CD4-positive, CD25-positive, alpha-beta regulatory T cell (primary cell): ENCODE data around the gene PMF1. TPM values are rescaled to one million over a fixed set of nuclear protein-coding genes. Genes with fewer than 3 reads are reported as not detected.
"Not testable (repeated sequence)": the region's sequence is repeated elsewhere in the genome, so short reads cannot be mapped to it uniquely, and the experiment has no call there.

ENCODE experiments used
- ATAC-seq, 2 donors: fragments of 150-1000 bp; cut with Tn5 transposase; one replicate each; pipeline ENCODE4 v1.10.0; 2021; ENCODE audit warnings: low read depth in 2 of 2, moderate number of reproducible peaks in 2 of 2, moderate library complexity in 1 of 2
- DNase-seq, 3 donors: peaks; one replicate each; pipeline versions ENCODE4 v3.0.0 to v3.0.0-alpha.2; 2012 to 2022; ENCODE audit warnings: mixed read lengths in 1 of 3
- H3K27ac ChIP-seq: one replicate; pipeline ENCODE4 v1.7.0; 2013; ENCODE audit warnings: mild to moderate bottlenecking, low read length; ENCODE audit not compliant: insufficient read depth, poor library complexity, severe bottlenecking
- H3K27me3 ChIP-seq: one replicate; pipeline ENCODE4 v1.7.0; 2013; ENCODE audit warnings: low read length; ENCODE audit not compliant: control insufficient read depth, insufficient read depth
- H3K36me3 ChIP-seq: one replicate; pipeline ENCODE4 v1.7.0; 2013; ENCODE audit warnings: mild to moderate bottlenecking, low read length, moderate library complexity; ENCODE audit not compliant: control insufficient read depth, insufficient read depth
- H3K4me1 ChIP-seq: 2 replicates; pipeline ENCODE4 v1.7.0; 2013; ENCODE audit warnings: mild to moderate bottlenecking, low read length; ENCODE audit not compliant: insufficient read depth, control insufficient read depth, poor library complexity, severe bottlenecking
- H3K4me3 ChIP-seq: one replicate; pipeline ENCODE4 v1.7.0; 2013; ENCODE audit warnings: low read depth, mild to moderate bottlenecking, low read length, moderate library complexity
- H3K9me3 ChIP-seq, 2 experiments: 1 replicate in 1 of 2; 2 replicates in 1 of 2; pipeline ENCODE4 v1.7.0; 2013; ENCODE audit warnings: low read length in 2 of 2, mild to moderate bottlenecking in 1 of 2, moderate library complexity in 1 of 2; ENCODE audit not compliant: control insufficient read depth in 2 of 2
- H3K27ac Mint-ChIP-seq, 3 donors: one replicate each; pipeline ENCODE4 v1.8.0; 2020 to 2022; ENCODE audit warnings: mild to moderate bottlenecking in 3 of 3, mixed read lengths in 3 of 3, moderate library complexity in 2 of 3
- H3K27me3 Mint-ChIP-seq: one replicate; pipeline ENCODE4 v1.8.0; 2022; ENCODE audit warnings: mild to moderate bottlenecking, mixed read lengths
- H3K36me3 Mint-ChIP-seq: one replicate; pipeline ENCODE4 v1.8.0; 2020; ENCODE audit warnings: mixed read lengths
- H3K4me1 Mint-ChIP-seq, 4 donors: one replicate each; pipeline ENCODE4 v1.8.0; 2020 to 2022; ENCODE audit warnings: mixed read lengths in 4 of 4, mild to moderate bottlenecking in 1 of 4
- H3K4me3 Mint-ChIP-seq, 4 donors: one replicate each; pipeline ENCODE4 v1.8.0; 2020 to 2022; ENCODE audit warnings: mild to moderate bottlenecking in 4 of 4, mixed read lengths in 4 of 4, moderate library complexity in 3 of 4
- H3K9me3 Mint-ChIP-seq, 7 donors: one replicate each; pipeline ENCODE4 v1.8.0; 2020 to 2022; ENCODE audit warnings: mixed read lengths in 7 of 7, mild to moderate bottlenecking in 3 of 7, moderate library complexity in 2 of 7
- polyA plus RNA-seq, 4 donors: library from polyadenylated mRNA; unstranded; fragments of 300-500 nt; fragmentation: Illumina TruSeq; gene quantifications; one replicate each; pipeline ENCODE4 v1.2.3, GENCODE V29; 2021
- total RNA-seq: library from RNA; stranded (reverse); gene quantifications from one replicate; pipeline ENCODE4 v1.2.3, GENCODE V29; 2022

PMF1 gene
- total and polyA plus RNA-seq, 5 donors from 2014 or later = 69.3 to 89.9 (median 88.5) TPM

DNA sequence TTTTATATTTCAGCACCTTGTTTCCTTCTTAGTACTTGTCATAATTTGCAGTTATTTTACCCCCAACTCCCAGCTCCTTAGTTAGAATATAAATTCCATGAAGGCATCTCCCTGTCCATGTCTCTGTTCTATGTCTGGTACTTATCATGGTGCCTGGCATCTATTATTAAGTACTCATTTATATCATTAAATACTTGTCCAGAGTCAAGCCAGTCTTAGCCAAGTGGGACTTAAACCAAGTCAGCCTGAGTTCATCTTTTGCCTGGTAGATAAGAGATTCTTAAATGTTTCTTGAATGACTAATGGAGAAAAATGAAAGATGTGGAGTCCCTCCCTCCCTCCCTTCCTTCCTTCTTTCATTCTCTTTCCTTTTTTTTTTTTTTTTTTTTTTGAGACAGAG, 9.5 kb upstream of the PMF1 start:
- Histone ChIP-seq H3K4me1 (peaks cover 28% of the 10 kb centered on the region), H3K36me3 (peaks cover 60% of the 10 kb centered on the region), H3K9me3 (no peaks in the 10 kb centered on the region), H3K4me3 (no peak overlapping the region), H3K27me3 (no peaks in the 10 kb centered on the region), H3K27ac (no peak overlapping the region)
- no peaks in the 10 kb centered on the region for H3K27me3 Mint-ChIP-seq
- no peaks in the 10 kb centered on the region for H3K9me3 Mint-ChIP-seq
- H3K27ac Mint-ChIP-seq = no peak overlapping the region
- H3K36me3 Mint-ChIP-seq = peaks cover 22% of the 10 kb centered on the region
- no peak overlapping the region for H3K4me3 Mint-ChIP-seq
- no peak for DNase-seq
- ATAC-seq = no peak
- peaks cover 0 to 32% (median 17%) of the 10 kb centered on the region in 4 donors for H3K4me1 Mint-ChIP-seq

DNA sequence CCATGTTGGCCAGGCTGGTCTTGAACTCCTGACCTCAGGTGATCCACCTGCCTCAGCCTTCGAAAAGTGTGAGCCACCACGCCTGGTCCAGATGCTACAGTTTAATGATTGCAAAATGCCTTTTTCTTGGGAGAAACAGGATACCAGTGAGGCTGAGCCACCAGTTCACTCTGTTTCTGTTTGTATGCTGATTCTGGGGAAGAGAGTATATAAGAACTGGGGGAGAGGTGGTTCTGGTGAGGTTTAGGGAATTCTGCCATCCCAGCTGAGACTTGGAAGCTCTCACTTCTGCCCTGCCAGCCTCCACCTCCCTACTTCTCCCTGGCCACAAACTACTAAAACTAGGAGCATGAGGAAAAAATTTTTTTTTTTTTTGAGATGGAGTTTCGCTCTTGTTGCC, 8.1 kb upstream of the PMF1 start:
- Mint-ChIP-seq H3K4me3 (no peak overlapping the region), H3K4me1 (peaks cover 0 to 21% (median 11%) of the 10 kb centered on the region in 4 donors), H3K27ac (no peak overlapping the region), H3K36me3 (peaks cover 32% of the 10 kb centered on the region), H3K9me3 (no peaks in the 10 kb centered on the region), H3K27me3 (no peaks in the 10 kb centered on the region)
- peaks cover 65% of the 10 kb centered on the region for H3K36me3 ChIP-seq
- peaks cover 19% of the 10 kb centered on the region for H3K4me1 ChIP-seq
- no peak for ATAC-seq
- no peaks in the 10 kb centered on the region for H3K27me3 ChIP-seq
- no peak for DNase-seq
- H3K27ac ChIP-seq = no peak overlapping the region
- H3K4me3 ChIP-seq = no peak overlapping the region
- no peaks in the 10 kb centered on the region for H3K9me3 ChIP-seq

GRCh38 chr1:156211243-156211642, 1.6 kb upstream of the PMF1 start:
- no peaks in the 10 kb centered on the region for H3K9me3 Mint-ChIP-seq
- no peaks in the 10 kb centered on the region for H3K27me3 ChIP-seq
- peak overlapping the region in 2 of 4 donors; percentile 28 to 99 for H3K4me3 Mint-ChIP-seq
- ATAC-seq (no peak), DNase-seq (no peak)
- H3K4me3 ChIP-seq = no peak overlapping the region
- no peak overlapping the region for H3K27ac ChIP-seq
- H3K9me3 ChIP-seq = no peaks in the 10 kb centered on the region
- peak overlapping the region; percentile 79 to 100 (median 100) for H3K27ac Mint-ChIP-seq
- peaks cover 23% of the 10 kb centered on the region for H3K4me1 ChIP-seq
- peaks cover 25% of the 10 kb centered on the region for H3K36me3 Mint-ChIP-seq
- H3K4me1 Mint-ChIP-seq = peaks cover 4 to 37% (median 14%) of the 10 kb centered on the region in 4 donors
- H3K27me3 Mint-ChIP-seq = no peaks in the 10 kb centered on the region
- H3K36me3 ChIP-seq = peaks cover 31% of the 10 kb centered on the region

- H3K27me3 Mint-ChIP-seq = no peaks in the 10 kb centered on the region
- peak overlapping the region; percentile 98 for H3K27ac ChIP-seq
- peak overlapping the region in 2 of 3 donors; percentile 100 for H3K27ac Mint-ChIP-seq
- H3K9me3 ChIP-seq = no peaks in the 10 kb centered on the region
- peaks cover 25% of the 10 kb centered on the region for H3K4me1 ChIP-seq
- H3K4me3 ChIP-seq = peak overlapping the region; percentile 88
- DNase-seq (no peak), ATAC-seq (no peak)
- peaks cover 25% of the 10 kb centered on the region for H3K36me3 Mint-ChIP-seq
- peak overlapping the region; percentile 94 to 99 (median 98) for H3K4me3 Mint-ChIP-seq
- peaks cover 25% of the 10 kb centered on the region for H3K36me3 ChIP-seq
- H3K4me1 Mint-ChIP-seq = peaks cover 4 to 41% (median 14%) of the 10 kb centered on the region in 4 donors
- H3K27me3 ChIP-seq = no peaks in the 10 kb centered on the region
- no peaks in the 10 kb centered on the region for H3K9me3 Mint-ChIP-seq
Measured at GRCh38 chr1:156212130-156212529, 677 bp upstream of the PMF1 start.

DNA sequence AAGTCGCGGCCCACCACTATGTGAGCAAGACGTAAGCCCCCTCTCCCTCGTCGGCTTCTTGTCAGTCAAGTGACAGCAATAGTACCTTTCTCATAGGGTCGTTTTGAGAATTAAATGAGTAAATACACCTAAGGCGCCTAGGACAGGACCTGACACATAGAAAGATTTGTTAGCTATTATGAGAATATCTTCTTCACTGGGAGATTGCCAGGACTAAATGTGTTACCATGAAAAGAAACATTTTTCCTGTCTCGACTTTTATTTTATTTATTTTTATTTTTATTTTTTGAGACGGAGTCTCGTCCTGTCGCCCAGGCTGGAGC, 798 bp downstream of the PMF1 start:
- Mint-ChIP-seq H3K4me3 (peak overlapping the region; percentile 94 to 99 (median 98)), H3K36me3 (peaks cover 19% of the 10 kb centered on the region), H3K4me1 (peaks cover 10 to 55% (median 24%) of the 10 kb centered on the region in 4 donors), H3K27ac (peak overlapping the region; percentile 95 to 100 (median 100)), H3K9me3 (no peaks in the 10 kb centered on the region), H3K27me3 (no peaks in the 10 kb centered on the region)
- peaks cover 15% of the 10 kb centered on the region for H3K36me3 ChIP-seq
- peaks cover 39% of the 10 kb centered on the region for H3K4me1 ChIP-seq
- ATAC-seq (no peak), DNase-seq (no peak)
- no peaks in the 10 kb centered on the region for H3K27me3 ChIP-seq
- peak overlapping the region; percentile 98 for H3K27ac ChIP-seq
- H3K4me3 ChIP-seq = peak overlapping the region; percentile 88
- H3K9me3 ChIP-seq = no peaks in the 10 kb centered on the region

DNA sequence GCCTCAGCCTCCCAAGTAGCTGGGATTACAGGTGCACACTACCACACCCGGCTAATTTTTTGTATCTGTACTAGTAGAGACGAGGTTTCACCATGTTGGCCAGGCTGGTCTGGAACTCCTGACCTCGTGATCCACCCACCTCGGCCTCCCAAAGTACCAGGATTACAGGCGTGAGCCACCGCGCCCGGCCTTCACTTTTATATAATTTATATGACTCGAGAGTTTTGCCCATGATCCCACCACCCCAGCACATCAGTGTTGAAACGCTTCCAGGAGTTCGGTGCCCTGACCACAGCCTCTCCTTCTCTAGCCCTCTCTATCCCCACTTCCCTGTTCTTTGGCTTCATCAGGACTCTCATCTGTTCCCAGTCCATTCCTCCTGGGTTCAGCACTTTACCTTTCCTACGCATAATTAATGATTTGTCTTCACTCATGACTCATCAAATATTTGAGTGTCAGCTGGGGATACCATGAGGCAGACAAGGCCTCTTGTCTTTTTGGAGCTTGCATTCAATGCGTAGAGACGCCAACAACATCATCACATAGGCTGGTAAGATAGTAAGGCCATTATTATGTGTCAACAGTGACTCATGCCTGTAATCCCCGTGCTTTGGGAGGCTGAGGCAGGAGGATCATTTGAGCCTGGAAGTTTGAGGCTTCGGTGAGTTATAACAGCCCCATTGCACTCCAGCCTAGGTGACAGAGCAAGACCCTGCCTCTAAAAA, 1.4 kb downstream of the PMF1 start:
- Mint-ChIP-seq H3K9me3 (no peaks in the 10 kb centered on the region), H3K36me3 (peaks cover 15% of the 10 kb centered on the region), H3K4me1 (peaks cover 11 to 55% (median 26%) of the 10 kb centered on the region in 4 donors), H3K4me3 (peak overlapping the region; percentile 82 to 99 (median 84)), H3K27ac (peak overlapping the region; percentile 82 to 100 (median 94)), H3K27me3 (no peaks in the 10 kb centered on the region)
- H3K4me3 ChIP-seq = peak overlapping the region; percentile 88
- DNase-seq = peak in 1 of 3 donors; percentile 34
- H3K4me1 ChIP-seq = peaks cover 41% of the 10 kb centered on the region
- peak overlapping the region; percentile 98 for H3K27ac ChIP-seq
- H3K36me3 ChIP-seq = peaks cover 10% of the 10 kb centered on the region
- no peak for ATAC-seq
- no peaks in the 10 kb centered on the region for H3K27me3 ChIP-seq
- H3K9me3 ChIP-seq = no peaks in the 10 kb centered on the region

GRCh38 chr1:156216361-156217086, 3.7 kb downstream of the PMF1 start:
- H3K27me3 ChIP-seq, H3K27me3 Mint-ChIP-seq, H3K27ac ChIP-seq, H3K27ac Mint-ChIP-seq, H3K36me3 ChIP-seq, DNase-seq, H3K4me3 ChIP-seq, ATAC-seq, H3K9me3 Mint-ChIP-seq, H3K9me3 ChIP-seq: not testable (repeated sequence)
- peak overlapping the region in 1 of 4 donors; percentile 71 for H3K4me3 Mint-ChIP-seq
- peaks cover 15% of the 10 kb centered on the region for H3K36me3 Mint-ChIP-seq
- H3K4me1 Mint-ChIP-seq = peaks cover 20 to 68% (median 36%) of the 10 kb centered on the region in 4 donors
- H3K4me1 ChIP-seq = peaks cover 44% of the 10 kb centered on the region
